Measurements from ENCODE around the gene IFITM2.

IFITM2 gene

GRCh38 chr11:353179-353873, 45.7 kb downstream of the IFITM2 start:
- H3K27ac ChIP-seq (ENCODE audit: low read depth, low read length, severe bottlenecking): no peak overlapping the region
- H3K36me3 ChIP-seq (ENCODE audit: control insufficient read depth, insufficient read depth, low read length): no peaks in the 10 kb centered on the region
- 70 to 72% methylated on average over 9 to 14 of the region's 16 CpGs for WGBS, 2 experiments (ENCODE audit: insufficient coverage in 2 of 2)
- no peak overlapping the region for H3K4me3 ChIP-seq (ENCODE audit: extremely low read depth, insufficient read depth, low read length, poor library complexity, severe bottlenecking)
- H3K9me3 ChIP-seq (ENCODE audit: control insufficient read depth, low read length): no peaks in the 10 kb centered on the region
- H3K4me1 ChIP-seq (ENCODE audit: control insufficient read depth, insufficient read depth, low read length, poor library complexity, severe bottlenecking): peaks cover 8% of the 10 kb centered on the region

GRCh38 chr11:355581-356458, 48.2 kb downstream of the IFITM2 start:
- H3K9me3 ChIP-seq (ENCODE audit: control insufficient read depth, low read length): peaks cover 9% of the 10 kb centered on the region
- peaks cover 8% of the 10 kb centered on the region for H3K4me1 ChIP-seq (ENCODE audit: control insufficient read depth, insufficient read depth, low read length, poor library complexity, severe bottlenecking)
- peak overlapping the region; percentile 99 for H3K27ac ChIP-seq (ENCODE audit: low read depth, low read length, severe bottlenecking)
- 8 to 9% methylated on average over 40 to 43 of the region's 76 CpGs for WGBS, 2 experiments (ENCODE audit: insufficient coverage in 2 of 2)
- H3K4me3 ChIP-seq (ENCODE audit: extremely low read depth, insufficient read depth, low read length, poor library complexity, severe bottlenecking): peak overlapping the region; percentile 29
- no peaks in the 10 kb centered on the region for H3K36me3 ChIP-seq (ENCODE audit: control insufficient read depth, insufficient read depth, low read length)

- Histone ChIP-seq H3K36me3 (ENCODE audit: control insufficient read depth, insufficient read depth, low read length) (no peaks in the 10 kb centered on the region), H3K9me3 (ENCODE audit: control insufficient read depth, low read length) (peaks cover 17% of the 10 kb centered on the region), H3K4me1 (ENCODE audit: control insufficient read depth, insufficient read depth, low read length, poor library complexity, severe bottlenecking) (peaks cover 8% of the 10 kb centered on the region), H3K4me3 (ENCODE audit: extremely low read depth, insufficient read depth, low read length, poor library complexity, severe bottlenecking) (no peak overlapping the region), H3K27ac (ENCODE audit: low read depth, low read length, severe bottlenecking) (no peak overlapping the region)
- 74 to 84% methylated on average over 5 to 6 of the region's 6 CpGs for WGBS, 2 experiments (ENCODE audit: insufficient coverage in 2 of 2)
These were observed 49.0 kb downstream of the IFITM2 start for GRCh38 chr11:356610-357009.

GRCh38 chr11:357582-357981, 50.0 kb downstream of the IFITM2 start:
- 91 to 95% methylated on average over 4 of the region's 4 CpGs for WGBS, 2 experiments (ENCODE audit: insufficient coverage in 2 of 2)
- no peak overlapping the region for H3K4me3 ChIP-seq (ENCODE audit: extremely low read depth, insufficient read depth, low read length, poor library complexity, severe bottlenecking)

GRCh38 chr11:358129-358800, 50.6 kb downstream of the IFITM2 start:
- Histone ChIP-seq H3K4me1 (ENCODE audit: control insufficient read depth, insufficient read depth, low read length, poor library complexity, severe bottlenecking) (peaks cover 8% of the 10 kb centered on the region), H3K27ac (ENCODE audit: low read depth, low read length, severe bottlenecking) (no peak overlapping the region), H3K4me3 (ENCODE audit: extremely low read depth, insufficient read depth, low read length, poor library complexity, severe bottlenecking) (no peak overlapping the region), H3K36me3 (ENCODE audit: control insufficient read depth, insufficient read depth, low read length) (no peaks in the 10 kb centered on the region), H3K9me3 (ENCODE audit: control insufficient read depth, low read length) (peaks cover 17% of the 10 kb centered on the region)
- 82 to 84% methylated on average over 28 to 34 of the region's 34 CpGs for WGBS, 2 experiments (ENCODE audit: insufficient coverage in 2 of 2)

More at GRCh38 chr11:357582-357981, 50.0 kb downstream of the IFITM2 start:
- H3K4me1 ChIP-seq (ENCODE audit: control insufficient read depth, insufficient read depth, low read length, poor library complexity, severe bottlenecking): peaks cover 8% of the 10 kb centered on the region
- no peak overlapping the region for H3K27ac ChIP-seq (ENCODE audit: low read depth, low read length, severe bottlenecking)
- no peaks in the 10 kb centered on the region for H3K36me3 ChIP-seq (ENCODE audit: control insufficient read depth, insufficient read depth, low read length)
- H3K9me3 ChIP-seq (ENCODE audit: control insufficient read depth, low read length): peaks cover 17% of the 10 kb centered on the region

Data from mesodermal cell (in vitro differentiated cells).